ENCODE results near the gene NUDT22. TPM values are rescaled to one million over a fixed set of nuclear protein-coding genes. Genes with fewer than 3 reads are reported as not detected.
A peak's percentile ranks its signal among the peaks of the same experiment; 100 is the strongest.

The NUDT22 gene
- polyA plus RNA-seq, 4 donors, result 40.0 to 140 (median 95.3) TPM

DNA sequence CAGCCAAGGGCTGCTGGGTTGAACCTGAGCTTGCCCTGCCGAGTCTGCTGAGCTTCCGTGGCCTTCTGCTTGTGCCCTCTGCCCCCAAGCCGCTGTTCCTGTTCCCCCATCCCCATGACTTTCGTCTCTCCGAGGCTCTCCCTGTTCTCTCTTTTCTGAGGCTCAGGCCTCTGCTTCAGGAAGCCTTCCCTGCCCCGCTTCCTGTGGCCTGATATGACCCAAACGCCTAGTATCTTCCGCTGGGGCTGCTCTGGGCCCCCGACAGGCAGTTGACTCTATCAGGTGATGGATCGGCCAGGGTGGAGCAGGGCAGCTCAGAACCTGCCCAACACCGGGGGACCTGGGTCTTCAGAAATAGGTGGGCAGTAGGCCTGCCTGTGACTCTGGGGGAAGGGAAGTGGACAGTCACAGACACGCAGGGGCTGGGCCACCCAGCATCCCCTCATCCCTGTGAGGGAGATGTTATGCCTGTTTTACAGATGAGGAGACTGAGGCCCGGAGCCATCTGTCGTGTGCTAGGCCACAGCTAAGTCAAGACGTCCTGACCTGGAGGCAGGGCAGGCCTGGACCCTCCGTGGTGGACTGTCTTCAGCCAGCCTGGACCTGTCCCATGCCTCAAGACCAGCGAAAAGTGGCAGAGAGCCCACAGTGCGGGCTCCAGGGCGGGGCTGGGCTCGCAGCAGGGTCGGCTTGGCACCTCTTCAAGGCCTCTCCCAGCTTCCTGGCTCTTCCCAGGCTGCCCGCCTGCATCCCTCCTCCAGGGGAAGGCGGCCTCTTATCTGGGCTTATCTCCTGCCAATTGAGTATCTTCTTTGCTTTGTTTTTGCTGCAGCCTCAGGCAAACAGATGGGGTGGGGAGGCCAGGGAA is 42.2 kb downstream of the NUDT22 start:
- peaks cover 8 to 65% (median 23%) of the 10 kb centered on the region in 3 donors for H3K36me3 ChIP-seq (ENCODE audit: control insufficient read depth in 3 of 3, insufficient read depth in 2 of 3, low read depth in 1 of 3, low read length in 3 of 3)
- H3K4me1 ChIP-seq (ENCODE audit: control insufficient read depth in 3 of 3, insufficient read depth in 2 of 3, low read depth in 1 of 3, low read length in 2 of 3), result peaks cover 0 to 32% (median 4%) of the 10 kb centered on the region in 3 donors
- FAIRE-seq (no peak), DNase-seq (peak in 1 of 2 donors; percentile 71)
- 22 to 32% (median 32%) methylated on average over 19 to 23 of the region's 23 CpGs for WGBS, 3 donors
- no peaks in the 10 kb centered on the region for H3K9me3 ChIP-seq (ENCODE audit: control insufficient read depth in 2 of 2, insufficient read depth in 1 of 2, low read depth in 1 of 2, low read length in 1 of 2)
- peak overlapping the region in 1 of 3 donors; percentile 44 for H3K4me3 ChIP-seq (ENCODE audit: low read depth in 1 of 3, low read length in 3 of 3)
- H3K27ac ChIP-seq (ENCODE audit: low read depth in 1 of 3, low read length in 2 of 3), result peak overlapping the region; percentile 83 to 87 (median 84)
- no peaks in the 10 kb centered on the region for H3K27me3 ChIP-seq (ENCODE audit: control insufficient read depth in 3 of 3, insufficient read depth in 3 of 3, low read length in 3 of 3)

DNA sequence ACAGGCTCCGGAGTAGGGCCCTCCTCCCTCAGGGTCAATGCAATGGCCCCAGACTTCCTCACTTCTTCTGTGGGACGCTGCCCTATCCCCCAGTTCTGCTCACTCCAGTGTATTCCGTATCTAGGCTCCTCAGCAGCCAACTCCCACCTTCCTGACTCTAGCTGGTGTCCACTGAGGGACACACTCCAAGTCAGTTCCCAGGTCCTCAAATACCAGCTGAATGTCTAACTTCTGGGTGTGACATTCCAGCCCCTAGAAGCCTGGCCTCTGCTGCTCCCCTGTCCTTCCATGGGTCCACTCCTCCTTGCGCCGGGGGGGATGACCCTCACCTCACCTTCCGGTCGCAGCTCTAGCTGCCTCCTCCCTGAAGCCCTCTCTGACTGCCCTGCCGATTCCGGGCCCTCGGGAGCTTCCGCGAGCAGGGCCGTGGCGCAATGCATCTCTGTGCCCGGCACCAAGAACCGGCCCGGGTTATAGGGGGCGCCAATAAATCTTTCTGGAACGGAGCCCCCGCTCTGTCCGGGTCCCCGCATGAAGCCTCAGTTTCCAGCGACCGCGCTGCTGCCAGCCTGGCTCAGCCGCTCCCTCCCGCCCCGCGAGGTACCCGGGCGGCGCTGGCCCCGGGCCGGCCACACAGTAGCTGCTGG is 42.9 kb downstream of the NUDT22 start:
- H3K4me1 ChIP-seq (ENCODE audit: control insufficient read depth in 3 of 3, insufficient read depth in 2 of 3, low read depth in 1 of 3, low read length in 2 of 3), result peaks cover 0 to 39% (median 4%) of the 10 kb centered on the region in 3 donors
- H3K36me3 ChIP-seq (ENCODE audit: control insufficient read depth in 3 of 3, insufficient read depth in 2 of 3, low read depth in 1 of 3, low read length in 3 of 3), result peaks cover 4 to 62% (median 18%) of the 10 kb centered on the region in 3 donors
- FAIRE-seq, result no peak
- peak overlapping the region; percentile 83 to 87 (median 84) for H3K27ac ChIP-seq (ENCODE audit: low read depth in 1 of 3, low read length in 2 of 3)
- WGBS, 3 donors, result 1% methylated on average over 30 to 34 of the region's 34 CpGs
- no peaks in the 10 kb centered on the region for H3K27me3 ChIP-seq (ENCODE audit: control insufficient read depth in 3 of 3, insufficient read depth in 3 of 3, low read length in 3 of 3)
- no peaks in the 10 kb centered on the region for H3K9me3 ChIP-seq (ENCODE audit: control insufficient read depth in 2 of 2, insufficient read depth in 1 of 2, low read depth in 1 of 2, low read length in 1 of 2)
- H3K4me3 ChIP-seq (ENCODE audit: low read depth in 1 of 3, low read length in 3 of 3), result peak overlapping the region; percentile 44 to 59 (median 59)
- peak; percentile 59 to 66 for DNase-seq

DNA sequence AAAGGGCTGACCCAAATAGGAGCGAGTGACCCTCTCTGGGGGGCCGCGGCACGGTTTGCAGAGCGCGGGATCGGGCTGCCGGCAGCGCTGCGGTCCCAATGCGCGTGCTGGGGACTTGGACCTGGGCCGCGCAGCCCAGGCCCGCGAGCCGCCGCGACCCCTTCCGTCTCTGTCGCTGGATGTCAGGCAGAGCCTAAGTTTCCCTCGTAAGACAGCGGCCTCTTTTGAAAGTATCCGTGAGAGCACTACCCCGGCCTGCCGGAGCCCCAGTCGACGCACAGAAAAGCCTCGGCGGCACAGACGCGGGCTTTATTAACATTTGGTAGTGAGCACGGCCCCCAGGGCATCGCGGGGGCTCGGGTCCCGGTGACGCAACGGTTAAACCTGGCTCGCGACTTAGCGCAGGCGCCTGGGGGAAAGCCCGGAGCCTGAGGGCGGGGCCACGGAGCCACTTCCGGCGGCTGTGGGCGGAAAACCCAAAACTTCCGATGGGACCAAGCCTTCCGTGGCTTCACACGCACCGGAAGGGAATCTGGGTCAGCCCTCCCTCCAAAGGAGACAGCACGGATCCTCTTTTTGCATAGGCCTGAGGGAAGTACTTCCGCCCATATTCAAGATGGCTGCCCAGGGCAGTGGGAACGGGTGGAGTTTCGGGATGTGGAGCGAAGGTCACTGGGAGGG is 43.6 kb downstream of the NUDT22 start:
- H3K4me3 ChIP-seq (ENCODE audit: low read depth in 1 of 3, low read length in 3 of 3), result peak overlapping the region; percentile 59 to 65 (median 59)

DNA sequence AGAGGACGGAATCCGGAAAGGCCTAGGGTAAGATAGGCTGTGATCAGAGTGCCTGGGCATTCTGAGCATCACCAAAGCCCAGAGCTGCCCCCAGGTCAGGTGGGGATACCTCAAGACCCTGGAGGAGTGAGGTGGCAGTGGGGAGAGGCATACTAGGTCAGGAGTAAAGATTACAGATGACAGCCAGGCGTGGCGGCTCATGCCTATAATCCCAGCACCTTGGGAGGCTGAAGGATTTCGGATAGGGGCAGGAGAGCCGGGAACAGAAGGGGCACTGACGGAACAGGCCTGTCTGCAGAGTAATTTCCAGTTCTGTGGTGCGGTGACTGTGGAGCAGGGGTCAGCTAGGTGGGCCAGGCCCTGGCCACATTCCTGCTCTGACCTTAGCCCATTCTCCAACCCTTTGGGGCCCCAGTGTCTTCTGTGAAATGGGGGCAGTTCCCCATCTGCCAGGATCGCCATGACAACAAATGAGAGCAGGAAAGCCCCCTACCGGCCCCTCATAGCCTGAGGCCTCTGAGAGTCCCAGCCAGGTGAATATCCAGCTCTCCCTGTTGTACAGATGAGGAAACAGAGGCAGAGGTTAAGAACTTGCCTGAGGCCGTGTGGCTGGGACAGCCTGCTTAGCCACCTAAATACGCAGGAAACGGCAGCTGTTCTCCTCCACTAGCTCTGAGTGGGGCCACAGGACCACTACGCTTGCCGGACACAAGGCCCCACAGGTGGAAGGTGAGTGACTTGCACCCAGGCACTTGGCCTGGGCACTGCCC is 49.1 kb downstream of the NUDT22 start:
- no peaks in the 10 kb centered on the region for H3K9me3 ChIP-seq (ENCODE audit: control insufficient read depth in 2 of 2, insufficient read depth in 1 of 2, low read depth in 1 of 2, low read length in 1 of 2)
- WGBS, 3 donors, result 91 to 95% (median 94%) methylated on average over 15 of the region's 15 CpGs
- FAIRE-seq, result no peak
- H3K4me1 ChIP-seq (ENCODE audit: control insufficient read depth in 3 of 3, insufficient read depth in 2 of 3, low read depth in 1 of 3, low read length in 2 of 3), result peaks cover 0 to 23% (median 2%) of the 10 kb centered on the region in 3 donors
- H3K27me3 ChIP-seq (ENCODE audit: control insufficient read depth in 3 of 3, insufficient read depth in 3 of 3, low read length in 3 of 3), result no peaks in the 10 kb centered on the region
- no peak overlapping the region for H3K4me3 ChIP-seq (ENCODE audit: low read depth in 1 of 3, low read length in 3 of 3)
- peaks cover 7 to 57% (median 10%) of the 10 kb centered on the region in 3 donors for H3K36me3 ChIP-seq (ENCODE audit: control insufficient read depth in 3 of 3, insufficient read depth in 2 of 3, low read depth in 1 of 3, low read length in 3 of 3)
- no peak overlapping the region for H3K27ac ChIP-seq (ENCODE audit: low read depth in 1 of 3, low read length in 2 of 3)
- DNase-seq, result no peak

More for the DNA sequence above, 43.6 kb downstream of the NUDT22 start:
- no peaks in the 10 kb centered on the region for H3K9me3 ChIP-seq (ENCODE audit: control insufficient read depth in 2 of 2, insufficient read depth in 1 of 2, low read depth in 1 of 2, low read length in 1 of 2)
- H3K27me3 ChIP-seq (ENCODE audit: control insufficient read depth in 3 of 3, insufficient read depth in 3 of 3, low read length in 3 of 3), result no peaks in the 10 kb centered on the region
- H3K36me3 ChIP-seq (ENCODE audit: control insufficient read depth in 3 of 3, insufficient read depth in 2 of 3, low read depth in 1 of 3, low read length in 3 of 3), result peaks cover 4 to 56% (median 13%) of the 10 kb centered on the region in 3 donors
- peaks cover 0 to 39% (median 4%) of the 10 kb centered on the region in 3 donors for H3K4me1 ChIP-seq (ENCODE audit: control insufficient read depth in 3 of 3, insufficient read depth in 2 of 3, low read depth in 1 of 3, low read length in 2 of 3)
- FAIRE-seq, result no peak
- peak overlapping the region; percentile 83 to 92 (median 87) for H3K27ac ChIP-seq (ENCODE audit: low read depth in 1 of 3, low read length in 2 of 3)
- 0% methylated on average over 48 to 58 of the region's 58 CpGs for WGBS, 3 donors
- DNase-seq, result peak; percentile 99

DNA sequence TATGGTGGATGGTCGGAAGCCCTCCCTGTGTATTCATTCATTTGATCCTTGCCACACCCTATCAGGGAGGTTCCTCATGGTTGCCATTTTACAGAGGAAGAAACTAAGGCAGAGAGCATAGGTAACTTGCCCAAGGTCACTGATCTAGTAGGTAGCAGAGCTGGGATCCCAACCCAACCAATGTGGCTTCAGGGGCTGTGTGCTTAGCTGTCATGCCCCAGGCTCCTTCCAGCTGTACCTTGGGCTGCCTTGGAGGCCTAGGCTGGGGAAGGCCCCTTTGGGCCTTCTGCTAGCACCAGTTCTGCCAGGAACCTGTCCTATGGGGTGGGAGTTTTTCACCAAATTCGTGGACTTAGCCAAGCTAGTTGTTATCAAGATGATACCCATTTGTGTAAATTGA is 49.8 kb downstream of the NUDT22 start:
- DNase-seq (no peak), FAIRE-seq (no peak)
- Histone ChIP-seq H3K9me3 (ENCODE audit: control insufficient read depth in 2 of 2, insufficient read depth in 1 of 2, low read depth in 1 of 2, low read length in 1 of 2) (no peaks in the 10 kb centered on the region), H3K4me3 (ENCODE audit: low read depth in 1 of 3, low read length in 3 of 3) (no peak overlapping the region), H3K27me3 (ENCODE audit: control insufficient read depth in 3 of 3, insufficient read depth in 3 of 3, low read length in 3 of 3) (no peaks in the 10 kb centered on the region), H3K27ac (ENCODE audit: low read depth in 1 of 3, low read length in 2 of 3) (no peak overlapping the region), H3K4me1 (ENCODE audit: control insufficient read depth in 3 of 3, insufficient read depth in 2 of 3, low read depth in 1 of 3, low read length in 2 of 3) (peaks cover 0 to 23% (median 2%) of the 10 kb centered on the region in 3 donors), H3K36me3 (ENCODE audit: control insufficient read depth in 3 of 3, insufficient read depth in 2 of 3, low read depth in 1 of 3, low read length in 3 of 3) (peaks cover 7 to 61% (median 10%) of the 10 kb centered on the region in 3 donors)
- WGBS, 3 donors, result 82 to 93% (median 85%) methylated on average over 2 of the region's 2 CpGs

DNA sequence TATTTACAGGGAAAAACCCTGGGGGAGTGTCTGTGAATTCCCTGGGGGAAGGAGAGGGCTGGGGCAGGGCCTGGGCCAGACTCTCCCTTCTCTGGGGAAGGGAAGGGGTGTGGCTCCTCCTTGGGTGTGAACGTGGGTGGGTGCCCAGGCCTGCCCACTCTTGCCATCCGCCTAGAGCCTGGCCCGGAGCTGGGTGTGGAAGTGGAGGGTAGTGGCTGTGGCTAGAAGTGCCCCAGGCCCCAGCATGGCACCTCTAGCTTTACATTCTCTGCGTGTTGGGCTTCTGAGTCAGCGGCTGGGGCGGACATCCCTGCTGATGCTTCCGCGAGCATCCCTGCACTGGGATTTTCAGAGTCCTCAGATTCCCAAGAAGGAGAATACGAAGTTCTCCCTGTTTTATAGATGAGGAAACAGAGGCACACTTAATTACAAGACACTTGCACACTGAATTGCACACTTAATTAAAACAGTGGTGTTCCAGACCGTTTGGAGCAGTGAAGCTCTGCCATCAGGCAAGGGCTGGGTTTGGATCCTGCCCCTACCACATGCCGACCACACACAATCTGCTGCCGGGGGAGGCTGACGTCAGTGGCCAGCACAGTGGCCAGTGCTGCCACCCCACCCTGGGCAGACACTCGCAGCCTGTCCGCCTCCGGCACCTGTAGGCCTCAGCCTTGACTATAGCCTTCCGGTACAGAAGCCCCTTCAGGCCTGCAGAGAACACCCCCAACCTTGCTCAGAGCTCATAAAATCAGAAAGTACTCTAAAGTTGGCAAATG is 50.8 kb downstream of the NUDT22 start:
- H3K27ac ChIP-seq (ENCODE audit: low read depth in 1 of 3, low read length in 2 of 3), result no peak overlapping the region
- WGBS, 3 donors, result 81 to 87% (median 84%) methylated on average over 15 to 17 of the region's 17 CpGs
- no peaks in the 10 kb centered on the region for H3K9me3 ChIP-seq (ENCODE audit: control insufficient read depth in 2 of 2, insufficient read depth in 1 of 2, low read depth in 1 of 2, low read length in 1 of 2)
- DNase-seq, result peak in 1 of 2 donors; percentile 46
- peaks cover 7 to 69% (median 10%) of the 10 kb centered on the region in 3 donors for H3K36me3 ChIP-seq (ENCODE audit: control insufficient read depth in 3 of 3, insufficient read depth in 2 of 3, low read depth in 1 of 3, low read length in 3 of 3)
- no peak for FAIRE-seq
- H3K27me3 ChIP-seq (ENCODE audit: control insufficient read depth in 3 of 3, insufficient read depth in 3 of 3, low read length in 3 of 3), result no peaks in the 10 kb centered on the region
- no peak overlapping the region for H3K4me3 ChIP-seq (ENCODE audit: low read depth in 1 of 3, low read length in 3 of 3)
- peaks cover 0 to 19% (median under 1%) of the 10 kb centered on the region in 3 donors for H3K4me1 ChIP-seq (ENCODE audit: control insufficient read depth in 3 of 3, insufficient read depth in 2 of 3, low read depth in 1 of 3, low read length in 2 of 3)

DNA sequence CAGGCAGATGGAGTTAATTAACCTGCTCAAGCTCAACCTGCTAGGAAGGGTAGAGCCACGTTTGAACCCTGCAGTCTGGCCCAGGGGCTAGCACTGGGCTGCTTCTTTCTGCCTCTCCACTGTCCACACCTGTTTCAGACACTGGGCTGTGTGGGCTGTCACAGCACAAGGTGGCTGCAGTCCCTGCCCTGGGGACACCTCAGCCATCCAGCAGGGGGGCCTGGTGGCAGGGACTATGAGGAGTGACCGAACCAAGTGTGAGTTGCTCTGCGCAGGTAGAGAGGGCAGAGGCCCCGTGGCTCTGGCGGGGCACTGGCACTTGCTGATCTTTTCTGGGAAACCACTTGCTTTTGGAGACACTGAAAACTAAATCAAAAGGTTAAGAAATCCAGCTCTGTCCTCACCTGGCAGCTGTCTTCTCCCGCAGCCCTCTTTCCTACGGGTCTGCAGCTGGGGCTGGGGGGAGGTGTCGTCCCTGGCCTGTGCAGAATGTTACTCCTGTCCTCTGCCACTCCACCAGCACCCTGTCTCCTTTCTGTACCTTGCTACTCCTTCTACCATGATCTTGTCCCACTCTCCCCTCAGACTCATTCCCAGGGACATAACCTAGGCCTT is 52.6 kb downstream of the NUDT22 start:
- DNase-seq (no peak), FAIRE-seq (no peak)
- no peaks in the 10 kb centered on the region for H3K9me3 ChIP-seq (ENCODE audit: control insufficient read depth in 2 of 2, insufficient read depth in 1 of 2, low read depth in 1 of 2, low read length in 1 of 2)
- WGBS, 3 donors, result 86 to 90% (median 89%) methylated on average over 8 of the region's 8 CpGs
- peaks cover 0 to 7% (median 4%) of the 10 kb centered on the region in 3 donors for H3K4me1 ChIP-seq (ENCODE audit: control insufficient read depth in 3 of 3, insufficient read depth in 2 of 3, low read depth in 1 of 3, low read length in 2 of 3)
- H3K36me3 ChIP-seq (ENCODE audit: control insufficient read depth in 3 of 3, insufficient read depth in 2 of 3, low read depth in 1 of 3, low read length in 3 of 3), result peaks cover 7 to 75% (median 10%) of the 10 kb centered on the region in 3 donors
- no peak overlapping the region for H3K27ac ChIP-seq (ENCODE audit: low read depth in 1 of 3, low read length in 2 of 3)
- H3K27me3 ChIP-seq (ENCODE audit: control insufficient read depth in 3 of 3, insufficient read depth in 3 of 3, low read length in 3 of 3), result no peaks in the 10 kb centered on the region
- H3K4me3 ChIP-seq (ENCODE audit: low read depth in 1 of 3, low read length in 3 of 3), result no peak overlapping the region

All from small intestine (tissue), 7 donors.